CD14-positive monocyte (primary cell): ENCODE measurements around the gene ZNF23. TPM values are rescaled to one million over a fixed set of nuclear protein-coding genes. Genes with fewer than 3 reads are reported as not detected.

Source experiments
- DNase-seq, 3 donors: peaks; one replicate each; pipeline ENCODE4 v3.0.0-alpha.2; 2011 to 2022
- H2AFZ ChIP-seq: 2 replicates; pipeline ENCODE4 v1.6.0; 2012; ENCODE audit warnings: mild to moderate bottlenecking, low read depth, low read length, inconsistent platforms; ENCODE audit not compliant: insufficient read depth, poor library complexity, severe bottlenecking
- H3K27ac ChIP-seq, 2 donors: 1 replicate in 1 of 2; 2 replicates in 1 of 2; pipeline ENCODE4 v1.5.1; 2012 to 2013; ENCODE audit warnings: low read length in 2 of 2, control low read depth in 1 of 2, inconsistent platforms in 1 of 2, low read depth in 1 of 2, mild to moderate bottlenecking in 1 of 2
- H3K27me3 ChIP-seq, 2 donors: one replicate each; pipeline versions ENCODE4 v1.6.0 to v1.6.1; 2011 to 2013; ENCODE audit warnings: low read length in 2 of 2; ENCODE audit not compliant: control insufficient read depth in 2 of 2, insufficient read depth in 2 of 2
- H3K36me3 ChIP-seq, 2 donors: replicated peaks in 1 of 2; 1 replicate in 1 of 2; 2 replicates in 1 of 2; pipeline versions ENCODE4 v1.5.1 to v1.6.1; 2012 to 2013; ENCODE audit warnings: low read length in 2 of 2, control low read depth in 1 of 2, inconsistent platforms in 1 of 2, mild to moderate bottlenecking in 1 of 2; ENCODE audit not compliant: insufficient read depth in 2 of 2, control insufficient read depth in 1 of 2
- H3K4me1 ChIP-seq, 2 donors: 1 replicate in 1 of 2; 2 replicates in 1 of 2; pipeline versions ENCODE4 v1.5.1 to v1.6.1; 2012 to 2013; ENCODE audit warnings: low read length in 2 of 2, control low read depth in 1 of 2, inconsistent platforms in 1 of 2, mild to moderate bottlenecking in 1 of 2, moderate library complexity in 1 of 2; ENCODE audit not compliant: insufficient read depth in 2 of 2, control insufficient read depth in 1 of 2
- H3K4me2 ChIP-seq: replicated peaks from 2 replicates; pipeline ENCODE3; 2012; ENCODE audit warnings: low read length, moderate library complexity, mild to moderate bottlenecking; ENCODE audit not compliant: poor library complexity, severe bottlenecking; ENCODE audit errors: extremely low read depth
- H3K4me3 ChIP-seq, 3 experiments: fragments of 200-600 bp in 1 of 3; sonication (generic) in 1 of 3; replicated peaks in 1 of 3; 1 replicate in 2 of 3; 2 replicates in 1 of 3; pipeline ENCODE4 v1.5.1; 2011 to 2013; ENCODE audit warnings: low read length in 3 of 3, mild to moderate bottlenecking in 3 of 3, control low read depth in 2 of 3, low read depth in 2 of 3, inconsistent platforms in 1 of 3, moderate library complexity in 1 of 3
- H3K79me2 ChIP-seq: 2 replicates; pipeline ENCODE4 v1.6.0; 2012; ENCODE audit warnings: mild to moderate bottlenecking, control low read depth, inconsistent platforms, low read length, moderate library complexity; ENCODE audit not compliant: insufficient read depth
- H3K9ac ChIP-seq: 2 replicates; pipeline ENCODE4 v1.6.0; 2017; ENCODE audit warnings: low read length, mild to moderate bottlenecking; ENCODE audit not compliant: insufficient read depth, poor library complexity, severe bottlenecking
- H3K9me3 ChIP-seq, 2 donors: replicated peaks in 1 of 2; 1 replicate in 1 of 2; 2 replicates in 1 of 2; pipeline versions ENCODE4 v1.5.1 to v1.6.1; 2012 to 2013; ENCODE audit warnings: low read length in 2 of 2, control low read depth in 1 of 2; ENCODE audit not compliant: control insufficient read depth in 1 of 2, insufficient read depth in 1 of 2
- H4K20me1 ChIP-seq: 2 replicates; pipeline ENCODE4 v1.6.0; 2012; ENCODE audit warnings: mild to moderate bottlenecking, low read length, control low read depth, moderate library complexity; ENCODE audit not compliant: insufficient read depth
- H3K27ac Mint-ChIP-seq, 7 donors: one replicate each; pipeline ENCODE4 v1.8.0; 2020; ENCODE audit warnings: mild to moderate bottlenecking in 7 of 7, mixed read lengths in 7 of 7, moderate library complexity in 6 of 7, inconsistent platforms in 2 of 7
- H3K27me3 Mint-ChIP-seq, 3 donors: one replicate each; pipeline ENCODE4 v1.8.0; 2021 to 2022; ENCODE audit warnings: low read depth in 3 of 3, mild to moderate bottlenecking in 3 of 3, mixed read lengths in 3 of 3, moderate library complexity in 3 of 3, inconsistent platforms in 1 of 3
- H3K36me3 Mint-ChIP-seq, 2 donors: one replicate each; pipeline ENCODE4 v1.8.0; 2020; ENCODE audit warnings: mixed read lengths in 2 of 2, inconsistent platforms in 1 of 2, mild to moderate bottlenecking in 1 of 2
- H3K4me1 Mint-ChIP-seq: one replicate; pipeline ENCODE4 v1.8.0; 2020; ENCODE audit warnings: mild to moderate bottlenecking, mixed read lengths
- H3K4me3 Mint-ChIP-seq, 2 donors: one replicate each; pipeline ENCODE4 v1.8.0; 2020; ENCODE audit warnings: mild to moderate bottlenecking in 2 of 2, mixed read lengths in 2 of 2, moderate library complexity in 1 of 2
- H3K9me3 Mint-ChIP-seq, 7 donors: one replicate each; pipeline ENCODE4 v1.8.0; 2020 to 2022; ENCODE audit warnings: mixed read lengths in 7 of 7, mild to moderate bottlenecking in 6 of 7, moderate library complexity in 6 of 7, inconsistent platforms in 2 of 7
- WGBS: methylation state at CpG from one replicate; pipeline ENCODE4 v1.1.5; 2013; ENCODE audit warnings: missing lambda C conversion rate; ENCODE audit not compliant: insufficient coverage; 5-methylcytosine and 5-hydroxymethylcytosine counted together
- intact Hi-C, 2 donors: fragments of 100-400 bp; cut with micrococcal nuclease; formaldehyde crosslinking; loops; one replicate each; pipeline versions ENCODE4 v1.15.0 to v1.15.1; 2023
- polyA plus RNA-seq, 3 donors: library from polyadenylated mRNA; depleted of rRNA in 1 of 3; unstranded in 2 of 3; stranded (reverse) in 1 of 3; fragments of 300-500 nt in 2 of 3; fragments of >200 nt in 1 of 3; fragmentation: Illumina TruSeq in 2 of 3; gene quantifications; 1 replicate in 2 of 3; 2 replicates in 1 of 3; pipeline ENCODE4 v1.2.3, GENCODE V29; 2012 to 2021
- TF ChIP-seq, protein P1 (sequence below): fragments of 200-600 bp; IDR thresholded peaks from one replicate; pipeline ENCODE4 v1.8.0; 2022; ENCODE audit warnings: antibody characterized with exemption, mild to moderate bottlenecking

ZNF23 gene
- polyA plus RNA-seq, 3 donors: 2.1 to 3.9 (median 2.8) TPM

DNA sequence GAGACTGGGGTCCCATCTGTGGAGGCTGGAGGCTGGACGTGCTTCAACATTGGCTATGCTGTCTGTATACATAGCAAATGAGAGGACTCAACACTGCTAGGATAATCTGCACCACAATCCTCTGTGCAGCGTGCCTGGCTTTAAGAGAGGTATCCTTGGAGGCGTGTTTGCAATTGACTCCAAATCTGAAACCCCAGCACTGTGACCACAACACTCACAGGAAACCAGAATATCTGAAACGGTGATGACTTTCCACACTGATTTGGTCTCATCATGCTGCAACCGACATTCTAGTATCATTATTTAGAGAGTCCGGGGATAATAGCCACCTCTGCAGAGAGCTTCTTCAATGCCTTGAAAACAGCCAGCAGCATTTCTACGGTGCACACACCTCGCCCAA lies 55.3 kb downstream of the ZNF23 start:
- Mint-ChIP-seq H3K27ac (no peak overlapping the region), H3K4me1 (peaks cover 5% of the 10 kb centered on the region), H3K4me3 (no peak overlapping the region), H3K9me3 (peaks cover 4 to 30% (median 21%) of the 10 kb centered on the region in 7 donors), H3K36me3 (no peaks in the 10 kb centered on the region), H3K27me3 (peaks cover 22 to 62% (median 24%) of the 10 kb centered on the region in 3 donors)
- Histone ChIP-seq H3K27ac (no peak overlapping the region), H3K79me2 (no peaks in the 10 kb centered on the region), H4K20me1 (no peaks in the 10 kb centered on the region), H3K27me3 (peaks cover 0 to 15% of the 10 kb centered on the region in 2 donors), H3K4me1 (no peaks in the 10 kb centered on the region), H3K36me3 (no peaks in the 10 kb centered on the region), H3K9me3 (peaks cover 16 to 19% of the 10 kb centered on the region in 2 donors), H2AFZ (no peak overlapping the region), H3K4me2 (no peak overlapping the region), H3K9ac (no peak overlapping the region), H3K4me3 (no peak overlapping the region)
- TF ChIP-seq, protein P1, sequence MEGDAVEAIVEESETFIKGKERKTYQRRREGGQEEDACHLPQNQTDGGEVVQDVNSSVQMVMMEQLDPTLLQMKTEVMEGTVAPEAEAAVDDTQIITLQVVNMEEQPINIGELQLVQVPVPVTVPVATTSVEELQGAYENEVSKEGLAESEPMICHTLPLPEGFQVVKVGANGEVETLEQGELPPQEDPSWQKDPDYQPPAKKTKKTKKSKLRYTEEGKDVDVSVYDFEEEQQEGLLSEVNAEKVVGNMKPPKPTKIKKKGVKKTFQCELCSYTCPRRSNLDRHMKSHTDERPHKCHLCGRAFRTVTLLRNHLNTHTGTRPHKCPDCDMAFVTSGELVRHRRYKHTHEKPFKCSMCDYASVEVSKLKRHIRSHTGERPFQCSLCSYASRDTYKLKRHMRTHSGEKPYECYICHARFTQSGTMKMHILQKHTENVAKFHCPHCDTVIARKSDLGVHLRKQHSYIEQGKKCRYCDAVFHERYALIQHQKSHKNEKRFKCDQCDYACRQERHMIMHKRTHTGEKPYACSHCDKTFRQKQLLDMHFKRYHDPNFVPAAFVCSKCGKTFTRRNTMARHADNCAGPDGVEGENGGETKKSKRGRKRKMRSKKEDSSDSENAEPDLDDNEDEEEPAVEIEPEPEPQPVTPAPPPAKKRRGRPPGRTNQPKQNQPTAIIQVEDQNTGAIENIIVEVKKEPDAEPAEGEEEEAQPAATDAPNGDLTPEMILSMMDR: no peak
- 68% methylated on average over 4 of the region's 8 CpGs for WGBS
- no peak for DNase-seq
- intact Hi-C loops: no loop called here

DNA sequence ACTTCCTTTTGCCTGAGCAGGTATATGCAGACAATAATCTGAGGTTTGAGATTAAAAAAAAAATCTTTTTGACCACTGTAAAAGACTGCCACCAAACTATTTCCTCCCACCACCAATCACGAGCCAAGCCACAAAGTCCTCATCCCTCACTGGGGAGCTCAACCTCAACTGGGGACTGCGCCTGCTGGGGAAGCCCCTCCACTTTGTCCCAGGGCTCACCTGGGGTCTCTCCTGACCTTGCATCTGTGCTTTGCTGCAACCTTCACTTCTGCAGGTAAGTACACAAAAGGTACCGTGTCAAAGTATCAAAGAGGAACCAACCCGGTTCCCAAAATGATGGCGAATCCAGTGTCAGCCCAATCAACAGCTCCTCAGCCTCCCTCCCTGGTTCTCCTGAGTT lies 55.7 kb downstream of the ZNF23 start:
- no peak overlapping the region for H3K4me3 ChIP-seq
- Mint-ChIP-seq H3K27me3 (peaks cover 23 to 58% (median 24%) of the 10 kb centered on the region in 3 donors), H3K4me3 (no peak overlapping the region), H3K27ac (no peak overlapping the region), H3K36me3 (no peaks in the 10 kb centered on the region), H3K9me3 (peaks cover 4 to 30% (median 21%) of the 10 kb centered on the region in 7 donors), H3K4me1 (peaks cover 5% of the 10 kb centered on the region)
- H4K20me1 ChIP-seq: no peaks in the 10 kb centered on the region
- peaks cover 16 to 19% of the 10 kb centered on the region in 2 donors for H3K9me3 ChIP-seq
- no peak for DNase-seq
- H3K9ac ChIP-seq: no peak overlapping the region
- peaks cover 0 to 15% of the 10 kb centered on the region in 2 donors for H3K27me3 ChIP-seq
- no peaks in the 10 kb centered on the region for H3K79me2 ChIP-seq
- intact Hi-C loops: no loop called here
- H3K36me3 ChIP-seq: no peaks in the 10 kb centered on the region
- 35% methylated on average over 3 of the region's 5 CpGs for WGBS
- no peaks in the 10 kb centered on the region for H3K4me1 ChIP-seq
- H3K4me2 ChIP-seq: no peak overlapping the region
- no peak overlapping the region for H3K27ac ChIP-seq
- TF ChIP-seq, protein P1: no peak
- H2AFZ ChIP-seq: no peak overlapping the region
